IMR-90 (cell line): ENCODE results near the gene GPC6. TPM values are rescaled to one million over a fixed set of nuclear protein-coding genes. Genes with fewer than 3 reads are reported as not detected.

Experiments
- ATAC-seq: fragments of 200-7000 bp; cut with Tn5 transposase; 2 replicates; pipeline ENCODE4 v1.9.1; 2020; ENCODE audit warnings: low read depth, mild to moderate bottlenecking, moderate library complexity
- BruUV-seq: library from RNA; stranded (reverse); fragments of 400-500 nt; replicated peaks from 2 replicates; lab custom pipeline; 2021; lab: Mats Ljungman, UMichigan
- CTCF ChIA-PET: fragments of 300-600 bp; formaldehyde crosslinking; extraction: SDS; loops from one replicate; lab custom pipeline; 2021; ENCODE audit warnings: antibody characterized with exemption; lab: Yijun Ruan, JAX
- POLR2A ChIA-PET: fragments of 300-600 bp; sonication (Branson Sonifier 250); formaldehyde crosslinking; loops from one replicate; lab custom pipeline; 2022; ENCODE audit warnings: antibody characterized with exemption; ENCODE audit not compliant: unreplicated experiment; lab: Charles Lee
- DNase-seq: peaks from one replicate; pipeline ENCODE4 v3.0.0; 2013
- H2AFZ ChIP-seq: replicated peaks from 2 replicates; pipeline ENCODE3; 2013; ENCODE audit warnings: low read length, mild to moderate bottlenecking; ENCODE audit not compliant: poor library complexity
- H2AK5ac ChIP-seq: 2 replicates; pipeline ENCODE4 v1.6.1; 2013; ENCODE audit warnings: low read depth, low read length, inconsistent platforms
- H2AK9ac ChIP-seq: replicated peaks from 2 replicates; pipeline ENCODE3; 2013; ENCODE audit warnings: mild to moderate bottlenecking, low read depth, low read length, moderate library complexity; ENCODE audit not compliant: poor library complexity
- H2BK120ac ChIP-seq: 2 replicates; pipeline ENCODE4 v1.6.1; 2013; ENCODE audit warnings: low read depth, low read length, inconsistent platforms
- H2BK15ac ChIP-seq: 3 replicates; pipeline ENCODE4 v1.6.1; 2013; ENCODE audit warnings: low read depth, low read length, inconsistent platforms
- H2BK20ac ChIP-seq: 2 replicates; pipeline ENCODE4 v1.6.1; 2013; ENCODE audit warnings: low read depth, mild to moderate bottlenecking, inconsistent platforms, low read length, moderate library complexity
- H2BK5ac ChIP-seq: 2 replicates; pipeline ENCODE4 v1.6.1; 2013; ENCODE audit warnings: mild to moderate bottlenecking, low read depth, low read length, inconsistent platforms; ENCODE audit not compliant: poor library complexity, severe bottlenecking
- H3K14ac ChIP-seq: replicated peaks from 2 replicates; pipeline ENCODE4 v1.6.1; 2013; ENCODE audit warnings: low read depth, low read length, inconsistent platforms
- H3K18ac ChIP-seq: 2 replicates; pipeline ENCODE4 v1.6.1; 2013; ENCODE audit warnings: low read depth, low read length, control low read depth
- H3K23ac ChIP-seq: 2 replicates; pipeline ENCODE4 v1.6.1; 2013; ENCODE audit warnings: low read depth, low read length, inconsistent platforms
- H3K27ac ChIP-seq: 2 replicates; pipeline ENCODE4 v1.5.1; 2013; ENCODE audit warnings: mild to moderate bottlenecking, control low read depth, low read length; ENCODE audit not compliant: insufficient read depth
- H3K27me3 ChIP-seq: 2 replicates; pipeline ENCODE4 v1.6.1; 2013; ENCODE audit warnings: low read length; ENCODE audit not compliant: control insufficient read depth, insufficient read depth
- H3K36me3 ChIP-seq: 2 replicates; pipeline ENCODE4 v1.6.1; 2013; ENCODE audit warnings: low read length, mixed read lengths; ENCODE audit not compliant: control insufficient read depth, insufficient read depth
- H3K4ac ChIP-seq: 2 replicates; pipeline ENCODE4 v1.6.1; 2013; ENCODE audit warnings: low read depth, low read length, inconsistent platforms
- H3K4me1 ChIP-seq: 2 replicates; pipeline ENCODE4 v1.6.1; 2013; ENCODE audit warnings: low read length, mixed read lengths; ENCODE audit not compliant: control insufficient read depth, insufficient read depth
- H3K4me2 ChIP-seq: 2 replicates; pipeline ENCODE4 v1.6.1; 2013; ENCODE audit warnings: low read depth, mild to moderate bottlenecking, control low read depth, low read length, moderate library complexity
- H3K4me3 ChIP-seq: 2 replicates; pipeline ENCODE4 v1.5.1; 2013; ENCODE audit warnings: low read depth, mild to moderate bottlenecking, control low read depth, low read length, moderate library complexity; ENCODE audit not compliant: insufficient read depth
- H3K56ac ChIP-seq: 2 replicates; pipeline ENCODE4 v1.6.1; 2013; ENCODE audit warnings: low read length, inconsistent platforms; ENCODE audit not compliant: insufficient read depth; ENCODE audit errors: extremely low read depth
- H3K79me1 ChIP-seq, 2 experiments: 2 replicates each; pipeline ENCODE4 v1.6.1; 2013; ENCODE audit warnings: low read length in 2 of 2, inconsistent platforms in 1 of 2, low read depth in 1 of 2
- H3K9ac ChIP-seq: 2 replicates; pipeline ENCODE4 v1.6.1; 2013; ENCODE audit warnings: low read depth, low read length, control low read depth
- H3K9me1 ChIP-seq: 2 replicates; pipeline ENCODE4 v1.6.1; 2013; ENCODE audit warnings: low read length, inconsistent platforms; ENCODE audit not compliant: insufficient read depth
- H3K9me3 ChIP-seq: 2 replicates; pipeline ENCODE4 v1.6.1; 2013; ENCODE audit warnings: low read length; ENCODE audit not compliant: control insufficient read depth, insufficient read depth
- H4K20me1 ChIP-seq: 2 replicates; pipeline ENCODE4 v1.6.1; 2013; ENCODE audit warnings: low read length, inconsistent platforms; ENCODE audit not compliant: insufficient read depth
- H4K5ac ChIP-seq: 2 replicates; pipeline ENCODE4 v1.6.1; 2013; ENCODE audit warnings: mild to moderate bottlenecking, low read depth, low read length, control low read depth
- H4K8ac ChIP-seq, 2 experiments: 2 replicates each; pipeline ENCODE4 v1.6.1; 2013; ENCODE audit warnings: low read depth in 2 of 2, low read length in 2 of 2, control low read depth in 1 of 2, inconsistent platforms in 1 of 2
- H4K91ac ChIP-seq: 2 replicates; pipeline ENCODE4 v1.6.1; 2013; ENCODE audit warnings: low read depth, low read length, inconsistent platforms; ENCODE audit not compliant: insufficient read depth
- CHD1 ChIP-seq: IDR thresholded peaks from 2 replicates; pipeline ENCODE4 v1.6.1; 2012; ENCODE audit warnings: low read depth, low read length, improper control_type of control experiment
- ELK1 ChIP-seq: fragments of 150-350 bp; IDR thresholded peaks from 2 replicates; pipeline ENCODE4 v1.6.1; 2016; ENCODE audit warnings: low read depth, mild to moderate bottlenecking, low read length, moderate library complexity, borderline replicate concordance
- WGBS, 2 experiments: methylation state at CpG; one replicate each; pipeline versions ENCODE4 v1.1.5 to v1.1.7; 2013; ENCODE audit warnings: missing lambda C conversion rate in 2 of 2; ENCODE audit not compliant: insufficient read length in 1 of 2; ENCODE audit errors: extremely low coverage in 2 of 2; 5-methylcytosine and 5-hydroxymethylcytosine counted together
- dilution Hi-C: fragments of 300-500 bp; cut with HindIII; formaldehyde crosslinking; loops from one replicate; pipeline ENCODE4 v1.14.3; 2018; ENCODE audit warnings: low sequenced_read_pairs; ENCODE audit not compliant: unreplicated experiment
- in situ Hi-C: fragments of 300-500 bp; cut with MboI; formaldehyde crosslinking; loops from 3 replicates; pipeline ENCODE4 v1.14.3; 2019; ENCODE audit warnings: low sequenced_read_pairs, inconsistent platforms, mixed read lengths
- intact Hi-C: fragments of 100-400 bp; cut with micrococcal nuclease; formaldehyde crosslinking; loops from 2 replicates; pipeline ENCODE4 v1.10.0; 2022
- polyA plus RNA-seq, 3 experiments: library from polyadenylated mRNA; depleted of rRNA; stranded (reverse); fragments of >200 nt; gene quantifications; 2 replicates each; pipeline ENCODE4 v1.2.3, GENCODE V29; 2012; ENCODE audit warnings: low replicate concordance in 1 of 3
- total RNA-seq: library from RNA; depleted of rRNA; stranded (reverse); fragments of >200 nt; gene quantifications from 2 replicates; pipeline ENCODE4 v1.2.3, GENCODE V29; 2012

Gene GPC6
- total and polyA plus RNA-seq, 2 of the 4 experiments (the other 2 are of a cell fraction), result 14.9 to 39.4 TPM

GRCh38 chr13:94198681-94199080, 972.1 kb downstream of the GPC6 start:
- Histone ChIP-seq H4K5ac (no peak overlapping the region), H2BK5ac (no peak overlapping the region), H3K56ac (no peak overlapping the region), H2BK120ac (no peak overlapping the region), H3K4me3 (no peak overlapping the region), H2AK9ac (no peak overlapping the region), H3K9me3 (no peaks in the 10 kb centered on the region), H4K20me1 (no peaks in the 10 kb centered on the region), H3K4me1 (peaks cover 2% of the 10 kb centered on the region; the same call in 1 of the 2 replicates), H2BK20ac (no peak overlapping the region), H4K8ac (no peak overlapping the region), H3K9ac (no peak overlapping the region), H3K9me1 (no peaks in the 10 kb centered on the region; the same call in 1 of the 2 replicates), H3K36me3 (no peaks in the 10 kb centered on the region), H3K4ac (no peak overlapping the region), H3K79me1 (no peaks in the 10 kb centered on the region), H2AK5ac (no peak overlapping the region), H2AFZ (no peak overlapping the region), H4K91ac (no peak overlapping the region), H3K23ac (no peak overlapping the region), H3K4me2 (no peak overlapping the region), H3K27me3 (no peaks in the 10 kb centered on the region), H3K27ac (no peak overlapping the region), H3K14ac (no peak overlapping the region), H2BK15ac (no peak overlapping the region), H3K18ac (no peak overlapping the region)
- POLR2A ChIA-PET, result no interaction called here
- in situ Hi-C loops (no loop called here), intact Hi-C loops (loop anchor here (10.0 kb wide), 1 partner anchor 974 kb away; the partner anchor contains the start of gene GPC6), dilution Hi-C loops (no loop called here)
- TF ChIP-seq ELK1 (no peak), CHD1 (no peak)
- DNase-seq, result no peak
- no peak for ATAC-seq
- no CpG with 5 or more reads among the region's 4 CpGs for whole genome bisulfite sequencing, 2 experiments
- CTCF ChIA-PET, result no interaction called here
- no TSS peak for BruUV-seq
